H1 (cell line): ENCODE data around the gene EHBP1. TPM values are rescaled to one million over a fixed set of nuclear protein-coding genes. Genes with fewer than 3 reads are reported as not detected.

ENCODE experiments used
- CTCF ChIA-PET: fragments of 300-600 bp; sonication (Branson Sonifier 250); formaldehyde crosslinking; loops from one replicate; lab custom pipeline; 2021; ENCODE audit not compliant: partially characterized antibody; lab: Charles Lee
- POLR2A ChIA-PET: fragments of 300-600 bp; sonication (Branson Sonifier 250); formaldehyde crosslinking; loops from one replicate; lab custom pipeline; 2021; ENCODE audit warnings: inconsistent platforms; ENCODE audit not compliant: partially characterized antibody; lab: Charles Lee
- DNase-seq, 2 experiments: peaks; one replicate each; pipeline versions ENCODE4 v3.0.0 to v3.0.0-alpha.2; 2010 to 2022; ENCODE audit warnings: low spot score in 2 of 2, low read depth in 1 of 2, mixed read lengths in 1 of 2
- FAIRE-seq: peaks from 2 replicates; lab custom pipeline; 2011; peaks lifted over from hg19 to GRCh38; lab: Jason Lieb, UNC
- H2AFZ ChIP-seq: 2 replicates; pipeline ENCODE4 v1.8.1; 2012; ENCODE audit warnings: low read length, inconsistent platforms
- H2AK5ac ChIP-seq: 2 replicates; pipeline ENCODE4 v1.6.1; 2013; ENCODE audit warnings: low read depth, low read length
- H2BK120ac ChIP-seq: replicated peaks from 2 replicates; pipeline ENCODE3; 2013; ENCODE audit warnings: low read depth, low read length, inconsistent platforms
- H2BK12ac ChIP-seq: 2 replicates; pipeline ENCODE4 v1.6.1; 2013; ENCODE audit warnings: low read depth, low read length
- H2BK15ac ChIP-seq: 2 replicates; pipeline ENCODE4 v1.6.1; 2013; ENCODE audit warnings: low read length
- H2BK20ac ChIP-seq: 2 replicates; pipeline ENCODE4 v1.6.1; 2013; ENCODE audit warnings: low read length
- H2BK5ac ChIP-seq: 2 replicates; pipeline ENCODE4 v1.6.1; 2013; ENCODE audit warnings: low read depth, low read length
- H3K14ac ChIP-seq: 2 replicates; pipeline ENCODE4 v1.6.1; 2013; ENCODE audit warnings: inconsistent platforms; ENCODE audit not compliant: insufficient read length
- H3K18ac ChIP-seq: 2 replicates; pipeline ENCODE4 v1.6.1; 2013; ENCODE audit warnings: low read length; ENCODE audit errors: extremely low read depth
- H3K23ac ChIP-seq: 2 replicates; pipeline ENCODE4 v1.6.1; 2013; ENCODE audit warnings: inconsistent platforms; ENCODE audit not compliant: insufficient read length
- H3K23me2 ChIP-seq: 2 replicates; pipeline ENCODE4 v1.6.1; 2013; ENCODE audit warnings: low read depth, low read length
- H3K27ac ChIP-seq: 2 replicates; pipeline ENCODE4 v1.6.1; 2011; ENCODE audit warnings: low read depth, low read length, inconsistent platforms
- H3K27me3 ChIP-seq, 4 experiments: replicated peaks in 1 of 4; 1 replicate in 1 of 4; 2 replicates in 3 of 4; pipeline versions ENCODE4 v1.6.1 to v1.8.1; 2011 to 2013; ENCODE audit warnings: low read length in 3 of 4, mild to moderate bottlenecking in 3 of 4, inconsistent platforms in 2 of 4, mixed read lengths in 2 of 4, moderate library complexity in 1 of 4; ENCODE audit not compliant: control insufficient read depth in 3 of 4, insufficient read depth in 3 of 4; ENCODE audit errors: extremely low read depth in 1 of 4
- H3K36me3 ChIP-seq, 4 experiments: 2 replicates each; pipeline versions ENCODE4 v1.6.1 to v1.8.1; 2011 to 2013; ENCODE audit warnings: mild to moderate bottlenecking in 4 of 4, low read length in 3 of 4, moderate library complexity in 2 of 4, control low read depth in 1 of 4, inconsistent platforms in 1 of 4; ENCODE audit not compliant: insufficient read depth in 4 of 4, control insufficient read depth in 2 of 4
- H3K4ac ChIP-seq: replicated peaks from 2 replicates; pipeline ENCODE3; 2013; ENCODE audit warnings: low read length, low read depth, mixed read lengths, inconsistent platforms; ENCODE audit not compliant: insufficient read length
- H3K4me1 ChIP-seq, 4 experiments: replicated peaks in 1 of 4; 1 replicate in 1 of 4; 2 replicates in 3 of 4; pipeline versions ENCODE4 v1.6.1 to v1.8.1; 2011 to 2013; ENCODE audit warnings: low read length in 3 of 4, inconsistent platforms in 2 of 4, mixed read lengths in 1 of 4; ENCODE audit not compliant: insufficient read depth in 4 of 4, control insufficient read depth in 3 of 4
- H3K4me2 ChIP-seq, 2 experiments: 2 replicates each; pipeline versions ENCODE4 v1.6.1 to v1.8.1; 2011 to 2013; ENCODE audit warnings: low read depth in 2 of 2, low read length in 2 of 2, control low read depth in 1 of 2, inconsistent platforms in 1 of 2, mild to moderate bottlenecking in 1 of 2; ENCODE audit not compliant: insufficient read depth in 1 of 2
- H3K4me3 ChIP-seq, 4 experiments: fragments of 200-600, 300-600 bp in 1 of 4; sonication (generic), shearing (Covaris generic), sonication (Bioruptor Twin) in 1 of 4; 2 replicates each; pipeline versions ENCODE4 v1.5.1 to v1.8.1; 2011 to 2016; ENCODE audit warnings: low read length in 4 of 4, low read depth in 3 of 4, control low read depth in 2 of 4, inconsistent platforms in 2 of 4, mild to moderate bottlenecking in 2 of 4, mixed read lengths in 1 of 4, moderate library complexity in 1 of 4; ENCODE audit not compliant: insufficient read depth in 2 of 4; ENCODE audit errors: extremely low read depth in 1 of 4
- H3K56ac ChIP-seq: replicated peaks from 2 replicates; pipeline ENCODE3; 2013; ENCODE audit warnings: low read depth, mild to moderate bottlenecking, mixed read lengths, low read length, inconsistent platforms; ENCODE audit not compliant: insufficient read length
- H3K79me1 ChIP-seq: 2 replicates; pipeline ENCODE4 v1.6.1; 2013; ENCODE audit warnings: low read depth, low read length, control low read depth
- H3K79me2 ChIP-seq, 2 experiments: 2 replicates each; pipeline versions ENCODE4 v1.6.1 to v1.8.1; 2012 to 2013; ENCODE audit warnings: low read length in 2 of 2, mild to moderate bottlenecking in 2 of 2, inconsistent platforms in 1 of 2; ENCODE audit not compliant: insufficient read depth in 2 of 2, control insufficient read depth in 1 of 2
- H3K9ac ChIP-seq, 4 experiments: replicated peaks in 1 of 4; 1 replicate in 1 of 4; 2 replicates in 3 of 4; pipeline versions ENCODE4 v1.6.1 to v1.8.1; 2011 to 2013; ENCODE audit warnings: low read depth in 3 of 4, low read length in 3 of 4, control low read depth in 2 of 4, mild to moderate bottlenecking in 2 of 4, moderate library complexity in 2 of 4, inconsistent platforms in 1 of 4; ENCODE audit errors: extremely low read depth in 1 of 4
- H3K9me3 ChIP-seq, 2 experiments: 2 replicates each; pipeline versions ENCODE4 v1.6.1 to v1.8.1; 2012 to 2013; ENCODE audit warnings: mild to moderate bottlenecking in 2 of 2, moderate library complexity in 2 of 2, control low read depth in 1 of 2, inconsistent platforms in 1 of 2, low read depth in 1 of 2, low read length in 1 of 2, mixed read lengths in 1 of 2; ENCODE audit not compliant: insufficient read depth in 2 of 2
- H4K20me1 ChIP-seq, 2 experiments: replicated peaks in 1 of 2; 2 replicates each; pipeline versions ENCODE3 to v1.8.1; 2011 to 2013; ENCODE audit warnings: inconsistent platforms in 2 of 2, low read length in 2 of 2, mild to moderate bottlenecking in 1 of 2; ENCODE audit not compliant: insufficient read depth in 2 of 2, control insufficient read depth in 1 of 2
- H4K5ac ChIP-seq: 2 replicates; pipeline ENCODE4 v1.6.1; 2013; ENCODE audit warnings: low read length, low read depth, mixed read lengths, inconsistent platforms; ENCODE audit not compliant: insufficient read length
- H4K8ac ChIP-seq: 2 replicates; pipeline ENCODE4 v1.8.0; 2013; ENCODE audit warnings: mild to moderate bottlenecking, moderate library complexity, low read length, inconsistent platforms; ENCODE audit not compliant: insufficient read depth; ENCODE audit errors: extremely low read depth
- H4K91ac ChIP-seq: replicated peaks from 2 replicates; pipeline ENCODE3; 2013; ENCODE audit warnings: low read length, mixed read lengths, inconsistent platforms; ENCODE audit not compliant: insufficient read length
- ASH2L ChIP-seq: fragments of 200-600, 300-600 bp; sonication (generic); IDR thresholded peaks from one replicate; pipeline ENCODE4 v1.7.1; 2017; ENCODE audit warnings: low read length
- BACH1 ChIP-seq: IDR thresholded peaks from 2 replicates; pipeline ENCODE4 v1.6.1; 2012; ENCODE audit warnings: low read length, improper control_type of control experiment
- BCL11A ChIP-seq, 2 experiments: IDR thresholded peaks; one replicate each; pipeline ENCODE4 v1.6.1; 2011; ENCODE audit warnings: low read depth in 2 of 2, low read length in 2 of 2, mild to moderate bottlenecking in 2 of 2
- BRCA1 ChIP-seq: IDR thresholded peaks from 2 replicates; pipeline ENCODE4 v1.6.1; 2012; ENCODE audit warnings: low read depth, low read length, improper control_type of control experiment
- CEBPB ChIP-seq: IDR thresholded peaks from 2 replicates; pipeline ENCODE4 v1.6.1; 2012; ENCODE audit warnings: low read depth, low read length
- EGR1 ChIP-seq: IDR thresholded peaks from 2 replicates; pipeline ENCODE4 v1.6.1; 2011; ENCODE audit warnings: low read depth, low read length, borderline replicate concordance
- FOSL1 ChIP-seq: IDR thresholded peaks from 2 replicates; pipeline ENCODE4 v1.6.1; 2011; ENCODE audit warnings: mild to moderate bottlenecking, low read depth, low read length, moderate library complexity; ENCODE audit not compliant: insufficient read depth
- NRF1 ChIP-seq: IDR thresholded peaks from 2 replicates; pipeline ENCODE4 v1.6.1; 2011; ENCODE audit warnings: mild to moderate bottlenecking, low read depth, low read length, improper control_type of control experiment
- SAP30 ChIP-seq: fragments of 300-600 bp; sonication (generic); IDR thresholded peaks from 2 replicates; pipeline ENCODE4 v1.7.1; 2012; ENCODE audit warnings: low read length, moderate library complexity, mild to moderate bottlenecking, inconsistent platforms; ENCODE audit not compliant: insufficient read depth, insufficient replicate concordance
- SIRT6 ChIP-seq: IDR thresholded peaks from one replicate; pipeline ENCODE4 v1.7.1; 2012; ENCODE audit warnings: low read length, inconsistent platforms
- SRF ChIP-seq: IDR thresholded peaks from 2 replicates; pipeline ENCODE4 v1.6.1; 2011; ENCODE audit warnings: mild to moderate bottlenecking, low read depth, low read length, moderate library complexity
- TAF1 ChIP-seq: IDR thresholded peaks from 2 replicates; pipeline ENCODE4 v1.6.1; 2011; ENCODE audit warnings: mild to moderate bottlenecking, low read depth, low read length
- ZNF274 ChIP-seq: IDR thresholded peaks from 2 replicates; pipeline ENCODE4 v1.7.0; 2012; ENCODE audit warnings: low read length, borderline replicate concordance; ENCODE audit errors: extremely low read depth
- WGBS, 2 experiments: shearing (Covaris generic) in 1 of 2; methylation state at CpG; one replicate each; pipeline versions ENCODE4 v1.1.6 to v1.1.7; 2013 to 2015; ENCODE audit warnings: low lambda C conversion rate in 2 of 2, mixed read lengths in 2 of 2, inconsistent platforms in 1 of 2, low coverage in 1 of 2, missing lambda C conversion rate in 1 of 2; ENCODE audit not compliant: insufficient replicate concordance in 2 of 2, insufficient coverage in 1 of 2, insufficient read length in 1 of 2; ENCODE audit errors: extremely low coverage in 1 of 2, missing lambda C conversion rate in 1 of 2; 5-methylcytosine and 5-hydroxymethylcytosine counted together
- polyA plus RNA-seq, 7 experiments: library from polyadenylated mRNA; depleted of rRNA in 3 of 7; stranded (reverse) in 5 of 7; unstranded in 2 of 7; fragments of >200 nt in 5 of 7; fragments of 200-250 nt in 2 of 7; gene quantifications; 1 replicate in 5 of 7; 2 replicates in 1 of 7; 4 replicates in 1 of 7; pipeline versions ENCODE4 v1.2.1 to v1.2.3, GENCODE V29; 2011 to 2013; ENCODE audit warnings: missing spikeins in 2 of 7, mixed read lengths in 2 of 7
- total RNA-seq: library from RNA; stranded (reverse); fragmentation: NEBNext Ultra II Directional; extraction: Animal tissue kit (Norgen Biotek cat#: 25700); gene quantifications from 2 replicates; pipeline ENCODE4 v1.2.1, GENCODE V29; 2021

EHBP1 gene
- total and polyA plus RNA-seq, 2 of the 8 experiments (the other 6 are each of a cell fraction or from before 2014, with no cell fraction given) = 12.0 to 64.1 TPM

DNA sequence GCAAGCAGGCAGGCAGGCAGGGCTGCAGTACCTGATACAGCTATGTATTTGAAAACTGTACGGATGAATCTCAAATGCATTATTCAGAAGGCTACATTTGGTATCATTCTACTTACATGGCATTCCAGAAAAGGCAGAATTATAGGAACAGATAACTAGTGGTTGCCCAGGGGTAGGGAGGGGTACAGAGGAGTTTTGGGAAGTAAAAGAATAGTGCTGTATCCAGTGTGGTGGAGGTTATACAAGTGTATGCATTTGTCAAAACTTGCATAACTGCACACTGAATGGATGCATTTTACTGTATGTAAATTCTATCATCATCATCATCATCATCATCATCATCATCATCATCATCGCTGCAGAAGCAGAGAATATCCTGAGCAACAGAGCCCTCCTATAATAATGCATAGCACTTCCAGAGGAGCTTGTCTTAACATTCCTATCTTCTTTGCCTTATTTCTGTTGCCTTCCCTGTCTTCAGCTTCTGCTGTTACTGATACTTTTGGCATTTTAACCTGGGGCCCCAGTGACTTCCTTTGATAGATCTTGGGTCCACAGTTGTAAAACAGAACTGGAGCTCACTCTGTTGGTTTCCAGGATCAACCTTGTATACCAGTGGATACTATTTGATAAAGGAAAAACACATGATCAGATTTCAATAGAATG, 189.6 kb downstream of the EHBP1 start:
- H3K4me3 ChIP-seq = no peak overlapping the region
- no peaks in the 10 kb centered on the region for H3K9me3 ChIP-seq
- H4K20me1 ChIP-seq = no peaks in the 10 kb centered on the region
- TF ChIP-seq CEBPB = no peak
- no peak for TF ChIP-seq BACH1
- no peak for TF ChIP-seq SIRT6
- no peak for TF ChIP-seq TAF1
- no peak for TF ChIP-seq NRF1
- TF ChIP-seq ASH2L = no peak
- TF ChIP-seq EGR1 = no peak
- no peak for TF ChIP-seq BCL11A (IDR thresholded peaks at IDR 0.05; ENCODE audit: low read depth in 2 of 2, low read length in 2 of 2)
- no peak for TF ChIP-seq FOSL1
- no peak for TF ChIP-seq SRF
- no peak for TF ChIP-seq ZNF274
- TF ChIP-seq SAP30 = no peak
- no peak for TF ChIP-seq BRCA1
- WGBS, 2 experiments = 78% methylated on average over 2 of the region's 2 CpGs; no CpG with 5 or more reads in 1 of the 2 experiments
- no peak overlapping the region for H3K18ac ChIP-seq
- H3K79me1 ChIP-seq = no peaks in the 10 kb centered on the region
- H3K4me1 ChIP-seq = no peaks in the 10 kb centered on the region
- FAIRE-seq (no peak), DNase-seq (no peak)
- H2AK5ac ChIP-seq = no peak overlapping the region
- no peak overlapping the region for H3K56ac ChIP-seq
- no peak overlapping the region for H2BK5ac ChIP-seq
- no peaks in the 10 kb centered on the region for H3K36me3 ChIP-seq
- H3K4ac ChIP-seq = no peak overlapping the region
- H4K5ac ChIP-seq = no peak overlapping the region
- H2BK12ac ChIP-seq = no peak overlapping the region
- H3K4me2 ChIP-seq = no peak overlapping the region
- H3K27me3 ChIP-seq = no peaks in the 10 kb centered on the region
- no peak overlapping the region for H2AFZ ChIP-seq
- H3K23me2 ChIP-seq = no peaks in the 10 kb centered on the region
- H4K91ac ChIP-seq = no peak overlapping the region
- no peak overlapping the region for H4K8ac ChIP-seq
- ChIA-PET CTCF (interaction anchor here (0.9 kb wide), 2 partner anchors 93 to 438 kb away, joined by 3 read pairs; no protein-coding TSS in a partner anchor), POLR2A (no interaction called here)
- no peak overlapping the region for H3K27ac ChIP-seq
- H3K14ac ChIP-seq = no peak overlapping the region
- H2BK20ac ChIP-seq = no peak overlapping the region
- no peak overlapping the region for H2BK120ac ChIP-seq
- no peaks in the 10 kb centered on the region for H3K79me2 ChIP-seq
- no peak overlapping the region for H3K9ac ChIP-seq
- H2BK15ac ChIP-seq = no peak overlapping the region
- no peak overlapping the region for H3K23ac ChIP-seq
